Measurements from ENCODE around the gene TMBIM4.

The TMBIM4 gene

DNA sequence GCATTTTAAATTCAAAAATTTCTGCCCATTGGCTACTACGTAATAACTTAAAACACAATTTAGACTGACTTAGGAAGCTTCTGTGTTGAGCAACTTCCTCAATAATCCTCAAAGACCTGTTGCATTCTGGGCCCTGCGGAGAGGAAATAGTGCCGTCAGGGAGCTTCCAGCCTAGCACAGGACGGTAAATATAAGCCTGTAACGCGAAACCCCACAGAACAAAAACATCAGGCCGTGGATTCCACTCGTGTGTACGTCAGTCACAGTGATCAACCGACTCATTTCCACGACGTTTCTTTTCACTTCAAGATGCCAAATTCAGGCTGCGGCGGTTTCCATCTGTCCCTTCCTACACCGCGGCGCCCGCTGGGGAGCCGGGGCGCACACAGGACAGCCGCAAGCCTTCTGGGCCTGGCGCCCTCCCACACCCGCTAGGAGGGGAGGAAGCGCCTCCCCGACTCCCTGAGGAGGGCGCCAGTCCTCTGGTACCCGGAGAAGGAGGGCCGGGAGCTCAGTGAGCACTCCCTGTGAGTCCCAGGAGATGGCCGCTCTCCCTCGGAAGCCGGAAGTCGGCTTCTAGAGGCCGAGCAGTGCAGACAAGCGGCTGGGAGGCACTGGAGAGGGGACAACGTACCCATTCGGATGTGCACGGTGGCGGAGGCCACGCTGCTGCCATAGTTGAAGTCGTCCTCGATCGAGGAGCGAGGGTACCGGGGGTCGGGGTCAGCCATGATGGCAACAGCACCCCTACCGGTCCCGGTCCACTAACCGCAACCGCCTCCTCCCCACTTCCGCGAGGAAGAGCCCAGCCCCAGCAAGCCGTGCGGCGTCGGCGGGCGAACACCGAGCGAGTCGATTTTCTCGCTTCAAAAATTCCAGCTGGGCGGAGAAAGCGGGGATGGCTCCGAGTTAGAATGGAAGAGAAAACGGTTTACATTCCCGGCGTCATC is at the start of gene TMBIM4 (continued):
- TF ChIP-seq, protein P1, sequence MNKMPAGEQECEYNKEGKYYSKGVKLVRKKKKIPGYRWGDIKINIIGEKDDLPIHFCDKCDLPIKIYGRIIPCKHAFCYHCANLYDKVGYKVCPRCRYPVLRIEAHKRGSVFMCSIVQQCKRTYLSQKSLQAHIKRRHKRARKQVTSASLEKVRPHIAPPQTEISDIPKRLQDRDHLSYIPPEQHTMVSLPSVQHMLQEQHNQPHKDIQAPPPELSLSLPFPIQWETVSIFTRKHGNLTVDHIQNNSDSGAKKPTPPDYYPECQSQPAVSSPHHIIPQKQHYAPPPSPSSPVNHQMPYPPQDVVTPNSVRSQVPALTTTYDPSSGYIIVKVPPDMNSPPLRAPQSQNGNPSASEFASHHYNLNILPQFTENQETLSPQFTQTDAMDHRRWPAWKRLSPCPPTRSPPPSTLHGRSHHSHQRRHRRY (tag by site-specific recombination; IDR thresholded peaks at IDR 0.05), result no peak
- peak; percentile 92 for TF ChIP-seq WT1 (tag by site-specific recombination; IDR thresholded peaks at IDR 0.05)
- peak; percentile 83 for TF ChIP-seq ZNF629 (tag by site-specific recombination; IDR thresholded peaks at IDR 0.05)
- TF ChIP-seq ZNF521 (tag by site-specific recombination; IDR thresholded peaks at IDR 0.05), result no peak
- peak; percentile 99 for TF ChIP-seq ZEB2 (tag by site-specific recombination; IDR thresholded peaks at IDR 0.05)
- no peak for TF ChIP-seq ZNF555 (tag by site-specific recombination; conservative IDR thresholded peaks at IDR 0.05)
- peak; percentile 88 for TF ChIP-seq ZBTB20 (tag by site-specific recombination; IDR thresholded peaks at IDR 0.05)
- TF ChIP-seq ZNF184 (tag by site-specific recombination; IDR thresholded peaks at IDR 0.05), result no peak
- TF ChIP-seq ZNF791 (tag by site-specific recombination; IDR thresholded peaks at IDR 0.05), result no peak
- TF ChIP-seq ZNF561 (tag by site-specific recombination; IDR thresholded peaks at IDR 0.05; ENCODE audit: borderline replicate concordance), result peak; percentile 98
- peak; percentile 72; the same call in 1 of the 2 replicates for TF ChIP-seq ZSCAN23 (tag by site-specific recombination; IDR thresholded peaks at IDR 0.05)
- TF ChIP-seq SP7 (tag by site-specific recombination; IDR thresholded peaks at IDR 0.05), result peak; percentile 88
- no peak for TF ChIP-seq ZNF112 (tag by site-specific recombination; IDR thresholded peaks at IDR 0.05)
- TF ChIP-seq, protein P2, sequence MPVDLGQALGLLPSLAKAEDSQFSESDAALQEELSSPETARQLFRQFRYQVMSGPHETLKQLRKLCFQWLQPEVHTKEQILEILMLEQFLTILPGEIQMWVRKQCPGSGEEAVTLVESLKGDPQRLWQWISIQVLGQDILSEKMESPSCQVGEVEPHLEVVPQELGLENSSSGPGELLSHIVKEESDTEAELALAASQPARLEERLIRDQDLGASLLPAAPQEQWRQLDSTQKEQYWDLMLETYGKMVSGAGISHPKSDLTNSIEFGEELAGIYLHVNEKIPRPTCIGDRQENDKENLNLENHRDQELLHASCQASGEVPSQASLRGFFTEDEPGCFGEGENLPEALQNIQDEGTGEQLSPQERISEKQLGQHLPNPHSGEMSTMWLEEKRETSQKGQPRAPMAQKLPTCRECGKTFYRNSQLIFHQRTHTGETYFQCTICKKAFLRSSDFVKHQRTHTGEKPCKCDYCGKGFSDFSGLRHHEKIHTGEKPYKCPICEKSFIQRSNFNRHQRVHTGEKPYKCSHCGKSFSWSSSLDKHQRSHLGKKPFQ (tag by site-specific recombination; IDR thresholded peaks at IDR 0.05), result no peak
- 0 out of 2 replicates have a peak, but pooled peaks have one; percentile 21 for TF ChIP-seq ATF2 (tag by site-specific recombination; IDR thresholded peaks at IDR 0.05; ENCODE audit: low read depth)
- peak; percentile 86 for TF ChIP-seq ZNF600 (tag by site-specific recombination; IDR thresholded peaks at IDR 0.05)
- peak; percentile 68 for TF ChIP-seq TRIM28 (IDR thresholded peaks at IDR 0.05; ENCODE audit: borderline replicate concordance, low read length)
- TF ChIP-seq ZNF24 (tag by site-specific recombination; IDR thresholded peaks at IDR 0.05), result peak; percentile 74
- TF ChIP-seq ZNF354C (tag by site-specific recombination; IDR thresholded peaks at IDR 0.05; ENCODE audit: borderline replicate concordance, low read depth), result no peak
- no peak for TF ChIP-seq ZNF138 (tag by site-specific recombination; IDR thresholded peaks at IDR 0.05; ENCODE audit: borderline replicate concordance)
- TF ChIP-seq ZFP41 (tag by site-specific recombination; IDR thresholded peaks at IDR 0.05; ENCODE audit: borderline replicate concordance), result no peak
- TF ChIP-seq HOXD13 (CRISPR knock-in tag; IDR thresholded peaks at IDR 0.05; ENCODE audit: borderline replicate concordance), result no peak
- TF ChIP-seq ZNF157 (tag by site-specific recombination; IDR thresholded peaks at IDR 0.05), result no peak
- TF ChIP-seq SP3 (tag by site-specific recombination; IDR thresholded peaks at IDR 0.05), result peak; percentile 85
- TF ChIP-seq ZNF830 (tag by site-specific recombination; IDR thresholded peaks at IDR 0.05; ENCODE audit: low read depth), result no peak
- no peak for TF ChIP-seq HOXC10 (CRISPR knock-in tag; IDR thresholded peaks at IDR 0.05)
- TF ChIP-seq ZFP69B (tag by site-specific recombination; IDR thresholded peaks at IDR 0.05), result no peak; the same call in none of the 2 replicates
- no peak for TF ChIP-seq ZNF211 (tag by site-specific recombination; IDR thresholded peaks at IDR 0.05; ENCODE audit: low read depth)
- peak; percentile 95 for TF ChIP-seq ZNF501 (tag by site-specific recombination; IDR thresholded peaks at IDR 0.05)
- no peak for TF ChIP-seq ZNF16 (tag by site-specific recombination; IDR thresholded peaks at IDR 0.05; ENCODE audit: low read depth)
- TF ChIP-seq, protein P3, sequence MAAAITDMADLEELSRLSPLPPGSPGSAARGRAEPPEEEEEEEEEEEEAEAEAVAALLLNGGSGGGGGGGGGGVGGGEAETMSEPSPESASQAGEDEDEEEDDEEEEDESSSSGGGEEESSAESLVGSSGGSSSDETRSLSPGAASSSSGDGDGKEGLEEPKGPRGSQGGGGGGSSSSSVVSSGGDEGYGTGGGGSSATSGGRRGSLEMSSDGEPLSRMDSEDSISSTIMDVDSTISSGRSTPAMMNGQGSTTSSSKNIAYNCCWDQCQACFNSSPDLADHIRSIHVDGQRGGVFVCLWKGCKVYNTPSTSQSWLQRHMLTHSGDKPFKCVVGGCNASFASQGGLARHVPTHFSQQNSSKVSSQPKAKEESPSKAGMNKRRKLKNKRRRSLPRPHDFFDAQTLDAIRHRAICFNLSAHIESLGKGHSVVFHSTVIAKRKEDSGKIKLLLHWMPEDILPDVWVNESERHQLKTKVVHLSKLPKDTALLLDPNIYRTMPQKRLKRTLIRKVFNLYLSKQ (tag by site-specific recombination; IDR thresholded peaks at IDR 0.05; ENCODE audit: borderline replicate concordance), result no peak
- TF ChIP-seq ZNF549 (tag by site-specific recombination; IDR thresholded peaks at IDR 0.05), result no peak
- TF ChIP-seq, protein P4, sequence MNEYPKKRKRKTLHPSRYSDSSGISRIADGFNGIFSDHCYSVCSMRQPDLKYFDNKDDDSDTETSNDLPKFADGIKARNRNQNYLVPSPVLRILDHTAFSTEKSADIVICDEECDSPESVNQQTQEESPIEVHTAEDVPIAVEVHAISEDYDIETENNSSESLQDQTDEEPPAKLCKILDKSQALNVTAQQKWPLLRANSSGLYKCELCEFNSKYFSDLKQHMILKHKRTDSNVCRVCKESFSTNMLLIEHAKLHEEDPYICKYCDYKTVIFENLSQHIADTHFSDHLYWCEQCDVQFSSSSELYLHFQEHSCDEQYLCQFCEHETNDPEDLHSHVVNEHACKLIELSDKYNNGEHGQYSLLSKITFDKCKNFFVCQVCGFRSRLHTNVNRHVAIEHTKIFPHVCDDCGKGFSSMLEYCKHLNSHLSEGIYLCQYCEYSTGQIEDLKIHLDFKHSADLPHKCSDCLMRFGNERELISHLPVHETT (tag by site-specific recombination; IDR thresholded peaks at IDR 0.05), result peak; percentile 85
- TF ChIP-seq ZNF707 (tag by site-specific recombination; IDR thresholded peaks at IDR 0.05), result no peak
